Thyroid gland (tissue), 4 donors: ENCODE results near the gene FBXL2. TPM values are rescaled to one million over a fixed set of nuclear protein-coding genes. Genes with fewer than 3 reads are reported as not detected.

Source experiments
- DNase-seq, 2 donors: peaks; one replicate each; pipeline ENCODE4 v3.0.0-alpha.2; 2019
- H3K27ac ChIP-seq, 3 donors: fragments of 200-600 bp; sonication (generic); 1 replicate in 2 of 3; 2 replicates in 1 of 3; pipeline ENCODE4 v1.5.1; 2016 to 2019; ENCODE audit warnings: mild to moderate bottlenecking in 1 of 3, moderate library complexity in 1 of 3
- H3K27me3 ChIP-seq: fragments of 200-600 bp; sonication (generic); one replicate; pipeline ENCODE4 v1.5.1; 2019
- H3K36me3 ChIP-seq, 2 donors: fragments of 200-600 bp; sonication (generic); one replicate each; pipeline ENCODE4 v1.5.1; 2016 to 2019
- H3K4me1 ChIP-seq, 2 donors: fragments of 200-600 bp; sonication (generic); one replicate each; pipeline ENCODE4 v1.5.1; 2017 to 2019
- H3K4me3 ChIP-seq, 3 donors: fragments of 200-600 bp; sonication (generic); replicated peaks in 1 of 3; 1 replicate in 2 of 3; 2 replicates in 1 of 3; pipeline ENCODE4 v1.5.1; 2016; ENCODE audit warnings: mild to moderate bottlenecking in 1 of 3
- H3K9me3 ChIP-seq: fragments of 200-600 bp; sonication (generic); one replicate; pipeline ENCODE4 v1.5.1; 2017
- POLR2A ChIP-seq, 2 donors: fragments of 450-650 bp; IDR thresholded peaks; one replicate each; pipeline ENCODE4 v1.6.1; 2017; ENCODE audit warnings: antibody characterized with exemption in 2 of 2, mild to moderate bottlenecking in 2 of 2, moderate library complexity in 1 of 2
- WGBS, 2 donors: methylation state at CpG; one replicate each; pipeline ENCODE4 v1.1.5; 2017; 5-methylcytosine and 5-hydroxymethylcytosine counted together
- intact Hi-C: fragments of 100-400 bp; cut with DNase I; formaldehyde crosslinking; loops from one replicate; pipeline ENCODE4 v1.15.1; 2023
- total RNA-seq, 4 donors: library from RNA; depleted of rRNA; stranded (reverse); fragments of >200 nt; gene quantifications; one replicate each; pipeline ENCODE4 v1.2.3, GENCODE V29; 2016
- TF ChIP-seq, protein P1 (sequence below), 6 experiments: fragments of 200-600 bp in 3 of 6; fragments of 450-650 bp in 3 of 6; sonication (generic) in 3 of 6; IDR thresholded peaks; one replicate each; pipeline ENCODE4 v1.5.1; 2016 to 2019; ENCODE audit warnings: antibody characterized with exemption in 6 of 6, mild to moderate bottlenecking in 2 of 6, inconsistent platforms in 1 of 6, moderate library complexity in 1 of 6

Gene FBXL2
- total RNA-seq, 4 donors from 2014 or later: 19.3 to 51.2 (median 27.0) TPM

DNA sequence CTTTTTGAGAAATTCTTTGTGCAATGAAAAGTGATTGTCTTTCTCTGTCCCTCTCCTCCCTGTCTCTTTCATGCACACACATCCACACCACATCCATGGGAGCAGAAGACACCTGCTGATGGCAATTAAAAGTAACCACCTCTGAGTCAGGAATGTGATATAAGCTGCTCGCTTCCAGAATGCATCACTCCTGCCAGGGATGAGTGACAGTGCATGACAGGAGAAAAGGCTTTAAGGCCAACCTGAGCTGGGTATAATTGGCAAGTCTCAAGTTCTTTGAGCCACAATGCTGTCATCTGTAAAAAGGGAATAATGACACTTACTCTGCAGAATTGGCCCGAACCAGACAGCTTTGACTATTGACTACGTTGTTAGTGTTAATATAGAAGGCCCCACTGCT is 103.4 kb downstream of the FBXL2 start:
- WGBS, 2 donors: 92% methylated on average over 3 of the region's 3 CpGs
- peaks cover 9 to 13% of the 10 kb centered on the region in 2 donors for H3K36me3 ChIP-seq

DNA sequence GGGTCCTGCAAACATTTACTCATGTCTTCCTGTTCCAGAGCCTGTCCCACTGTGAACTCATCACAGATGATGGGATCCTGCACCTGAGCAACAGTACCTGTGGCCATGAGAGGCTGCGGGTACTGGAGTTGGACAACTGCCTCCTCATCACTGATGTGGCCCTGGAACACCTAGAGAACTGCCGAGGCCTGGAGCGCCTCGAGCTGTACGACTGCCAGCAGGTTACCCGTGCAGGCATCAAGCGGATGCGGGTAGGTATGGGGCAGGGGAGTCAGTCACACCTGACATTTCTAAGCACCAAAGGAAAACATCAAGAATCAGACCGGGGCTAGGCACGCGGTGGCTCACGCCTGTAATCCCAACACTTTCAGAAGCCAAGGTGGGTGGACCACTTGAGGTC is 106.7 kb downstream of the FBXL2 start:
- Histone ChIP-seq H3K9me3 (no peaks in the 10 kb centered on the region), H3K4me1 (no peaks in the 10 kb centered on the region), H3K36me3 (peaks cover 12 to 19% of the 10 kb centered on the region in 2 donors), H3K4me3 (no peak overlapping the region), H3K27me3 (no peaks in the 10 kb centered on the region), H3K27ac (no peak overlapping the region)
- no peak for TF ChIP-seq POLR2A (IDR thresholded peaks at IDR 0.05)
- TF ChIP-seq, protein P1, sequence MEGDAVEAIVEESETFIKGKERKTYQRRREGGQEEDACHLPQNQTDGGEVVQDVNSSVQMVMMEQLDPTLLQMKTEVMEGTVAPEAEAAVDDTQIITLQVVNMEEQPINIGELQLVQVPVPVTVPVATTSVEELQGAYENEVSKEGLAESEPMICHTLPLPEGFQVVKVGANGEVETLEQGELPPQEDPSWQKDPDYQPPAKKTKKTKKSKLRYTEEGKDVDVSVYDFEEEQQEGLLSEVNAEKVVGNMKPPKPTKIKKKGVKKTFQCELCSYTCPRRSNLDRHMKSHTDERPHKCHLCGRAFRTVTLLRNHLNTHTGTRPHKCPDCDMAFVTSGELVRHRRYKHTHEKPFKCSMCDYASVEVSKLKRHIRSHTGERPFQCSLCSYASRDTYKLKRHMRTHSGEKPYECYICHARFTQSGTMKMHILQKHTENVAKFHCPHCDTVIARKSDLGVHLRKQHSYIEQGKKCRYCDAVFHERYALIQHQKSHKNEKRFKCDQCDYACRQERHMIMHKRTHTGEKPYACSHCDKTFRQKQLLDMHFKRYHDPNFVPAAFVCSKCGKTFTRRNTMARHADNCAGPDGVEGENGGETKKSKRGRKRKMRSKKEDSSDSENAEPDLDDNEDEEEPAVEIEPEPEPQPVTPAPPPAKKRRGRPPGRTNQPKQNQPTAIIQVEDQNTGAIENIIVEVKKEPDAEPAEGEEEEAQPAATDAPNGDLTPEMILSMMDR (IDR thresholded peaks at IDR 0.05): no peak
- WGBS, 2 donors: 93 to 99% methylated on average over 7 to 12 of the region's 12 CpGs
- no peak for DNase-seq
- intact Hi-C loops: no loop called here

More for the DNA sequence above, 103.4 kb downstream of the FBXL2 start:
- H3K27ac ChIP-seq: no peak overlapping the region
- DNase-seq: no peak
- TF ChIP-seq, protein P1 (IDR thresholded peaks at IDR 0.05): no peak
- TF ChIP-seq POLR2A (IDR thresholded peaks at IDR 0.05): no peak
- H3K9me3 ChIP-seq: no peaks in the 10 kb centered on the region
- intact Hi-C loops: no loop called here
- H3K4me3 ChIP-seq: no peak overlapping the region
- H3K27me3 ChIP-seq: no peaks in the 10 kb centered on the region
- no peaks in the 10 kb centered on the region for H3K4me1 ChIP-seq

DNA sequence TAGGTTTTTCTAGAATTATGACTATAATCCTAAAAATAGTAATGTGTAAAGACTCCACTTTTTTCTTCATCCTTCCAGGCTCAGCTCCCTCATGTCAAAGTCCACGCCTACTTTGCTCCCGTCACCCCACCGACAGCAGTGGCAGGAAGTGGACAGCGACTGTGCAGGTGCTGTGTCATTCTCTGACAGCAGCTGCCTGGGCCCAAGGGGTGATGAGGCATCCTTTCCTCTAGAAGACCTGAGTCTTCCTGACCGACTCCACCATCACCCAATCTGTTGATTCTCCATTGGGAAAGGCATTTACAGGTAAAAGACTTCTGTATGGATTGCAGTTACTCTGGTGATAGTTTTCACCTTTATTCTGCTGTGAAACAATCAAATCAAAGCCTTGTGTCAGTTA is 108.2 kb downstream of the FBXL2 start:
- Histone ChIP-seq H3K4me1 (no peaks in the 10 kb centered on the region), H3K9me3 (no peaks in the 10 kb centered on the region), H3K4me3 (no peak overlapping the region), H3K36me3 (peaks cover 19 to 21% of the 10 kb centered on the region in 2 donors), H3K27me3 (no peaks in the 10 kb centered on the region), H3K27ac (no peak overlapping the region)
- TF ChIP-seq, protein P1 (IDR thresholded peaks at IDR 0.05): no peak
- TF ChIP-seq POLR2A (IDR thresholded peaks at IDR 0.05): no peak
- no peak for DNase-seq
- intact Hi-C loops: no loop called here
- WGBS, 2 donors: 86 to 89% methylated on average over 5 of the region's 5 CpGs

DNA sequence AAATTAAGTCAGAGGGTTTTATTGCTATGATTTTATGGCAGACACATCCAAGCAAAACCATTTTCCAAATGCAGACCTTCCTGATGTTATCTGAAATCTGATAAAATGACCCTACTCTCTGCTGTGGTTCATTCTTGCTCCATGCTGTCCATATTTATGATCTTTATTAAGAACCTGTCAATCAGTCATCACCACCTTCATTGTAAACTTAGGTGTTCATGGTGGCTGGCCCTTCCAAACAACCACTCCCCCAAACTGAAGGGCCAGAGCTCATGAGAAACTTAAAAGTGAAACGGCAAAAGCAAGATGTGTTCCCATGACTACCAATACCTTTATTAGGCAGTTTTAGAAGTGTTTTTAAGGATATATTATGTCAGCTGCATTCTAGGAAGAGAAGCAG is 109.4 kb downstream of the FBXL2 start:
- no peaks in the 10 kb centered on the region for H3K9me3 ChIP-seq
- no peak for DNase-seq
- H3K4me3 ChIP-seq: no peak overlapping the region
- intact Hi-C loops: no loop called here
- H3K27me3 ChIP-seq: no peaks in the 10 kb centered on the region
- peaks cover 0 to 3% of the 10 kb centered on the region in 2 donors for H3K4me1 ChIP-seq
- 78 to 92% methylated on average over 1 of the region's 1 CpG for WGBS, 2 donors
- no peak overlapping the region for H3K27ac ChIP-seq
- TF ChIP-seq POLR2A (IDR thresholded peaks at IDR 0.05): no peak
- TF ChIP-seq, protein P1 (IDR thresholded peaks at IDR 0.05): no peak
- H3K36me3 ChIP-seq: peaks cover 12 to 28% of the 10 kb centered on the region in 2 donors

DNA sequence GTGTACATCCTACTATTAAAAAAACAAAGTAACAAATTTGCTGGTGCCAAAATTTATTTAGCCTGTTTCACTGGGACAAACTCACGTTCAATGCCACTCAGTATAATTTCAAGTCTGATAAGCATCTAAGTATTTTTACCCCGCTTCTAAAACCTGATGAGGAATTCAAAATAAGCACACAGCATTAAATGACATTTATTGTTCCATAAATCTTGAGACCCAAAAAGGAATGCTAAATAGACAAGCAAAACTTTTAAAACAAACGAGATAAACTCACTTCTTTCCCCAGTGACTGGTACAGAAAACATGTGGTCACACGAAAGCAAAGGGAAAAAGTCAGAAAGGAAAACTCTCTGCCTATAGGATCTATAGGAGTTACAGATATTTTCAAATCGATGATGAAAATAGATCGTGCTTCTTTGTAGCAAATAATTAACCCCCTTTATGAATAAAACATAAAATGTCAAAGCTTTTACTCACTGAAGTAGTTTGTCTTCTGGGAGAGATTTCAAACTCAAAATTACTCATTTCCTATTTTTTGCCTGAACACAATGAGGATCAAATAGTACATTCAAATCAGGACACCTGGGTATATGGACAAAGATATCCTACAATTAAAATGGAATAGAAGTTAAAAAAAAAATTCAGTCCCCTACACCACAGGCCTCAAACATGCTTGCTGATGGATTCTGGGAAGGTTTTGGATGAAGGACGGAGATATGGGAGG is 111.3 kb downstream of the FBXL2 start:
- Histone ChIP-seq H3K4me3 (no peak overlapping the region), H3K4me1 (peaks cover 0 to 3% of the 10 kb centered on the region in 2 donors), H3K27me3 (no peaks in the 10 kb centered on the region), H3K9me3 (no peaks in the 10 kb centered on the region), H3K36me3 (peaks cover 16 to 35% of the 10 kb centered on the region in 2 donors), H3K27ac (no peak overlapping the region)
- no peak for DNase-seq
- 91 to 92% methylated on average over 7 of the region's 7 CpGs for WGBS, 2 donors
- intact Hi-C loops: no loop called here
- TF ChIP-seq, protein P1 (IDR thresholded peaks at IDR 0.05): no peak
- TF ChIP-seq POLR2A (IDR thresholded peaks at IDR 0.05): no peak
